ENCODE measurements around the gene RILP.

The RILP gene

DNA sequence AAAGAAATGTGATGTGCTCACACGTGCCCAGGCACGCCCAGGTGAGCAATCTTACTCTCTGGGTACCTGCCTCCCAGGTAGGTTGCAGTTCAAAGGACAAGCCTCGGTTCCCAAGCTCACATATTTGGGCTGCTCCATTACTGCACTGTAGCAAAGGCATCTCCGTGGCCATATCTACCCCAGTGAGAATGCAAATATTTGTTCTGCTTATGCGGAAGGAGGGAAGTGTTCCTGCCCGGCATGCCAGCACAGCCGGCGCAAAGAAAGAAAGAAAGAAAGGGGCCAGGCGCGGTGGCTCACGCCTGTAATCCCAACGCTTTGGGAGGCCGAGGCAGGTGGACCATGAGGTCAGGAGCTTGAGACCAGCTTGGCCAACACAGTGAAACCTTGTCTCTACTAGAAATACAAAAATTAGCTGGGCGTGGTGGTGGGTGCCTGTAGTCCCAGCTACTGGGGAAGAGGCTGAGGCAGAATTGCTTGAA lies 51.8 kb downstream of the RILP start:
- no peak for DNase-seq

Data from DMS 273 treated with DMSO at 0.1 percent for 48 hours (cell line).